BE2C (cell line): Measurements from ENCODE around the gene CALY.
A peak's percentile ranks its signal among the peaks of the same experiment; 100 is the strongest.

Experiments used
- DNase-seq: peaks from one replicate; pipeline ENCODE4 v3.0.0-alpha.2; 2020
- H3K27me3 ChIP-seq: fragments of 250-450 bp; sonication (Bioruptor Pico); 2 replicates; pipeline ENCODE4 v1.5.1; 2020; ENCODE audit warnings: mild to moderate bottlenecking
- H3K36me3 ChIP-seq: fragments of 250-450 bp; sonication (Bioruptor Pico); 2 replicates; pipeline ENCODE4 v1.5.1; 2020; ENCODE audit warnings: mild to moderate bottlenecking
- H3K4me1 ChIP-seq: fragments of 250-450 bp; sonication (Bioruptor Pico); 2 replicates; pipeline ENCODE4 v1.5.1; 2020
- H3K4me3 ChIP-seq: 2 replicates; pipeline ENCODE4 v1.5.1; 2011; ENCODE audit warnings: low read depth, low read length
- H3K9me3 ChIP-seq: fragments of 250-450 bp; sonication (Bioruptor Pico); 2 replicates; pipeline ENCODE4 v1.5.1; 2020
- CTCF ChIP-seq: IDR thresholded peaks from 2 replicates; pipeline ENCODE4 v1.5.1; 2012; ENCODE audit warnings: mild to moderate bottlenecking, low read depth, low read length

The CALY gene

GRCh38 chr10:133278577-133279265 is 58.0 kb downstream of the CALY start:
- Histone ChIP-seq H3K4me3 (no peak overlapping the region), H3K4me1 (peaks cover 3% of the 10 kb centered on the region; the same call in 1 of the 2 replicates), H3K9me3 (no peaks in the 10 kb centered on the region), H3K36me3 (peaks cover 3% of the 10 kb centered on the region), H3K27me3 (peaks cover 18% of the 10 kb centered on the region)
- no peak for TF ChIP-seq CTCF
- peak; percentile 55 for DNase-seq

- Histone ChIP-seq H3K27me3 (peaks cover 18% of the 10 kb centered on the region), H3K9me3 (no peaks in the 10 kb centered on the region), H3K4me3 (no peak overlapping the region), H3K4me1 (peaks cover 3% of the 10 kb centered on the region; the same call in 1 of the 2 replicates), H3K36me3 (peaks cover 3% of the 10 kb centered on the region)
- DNase-seq = no peak
- no peak for TF ChIP-seq CTCF
These were observed 58.6 kb downstream of the CALY start for GRCh38 chr10:133277993-133278576.

GRCh38 chr10:133277277-133277992 is 59.3 kb downstream of the CALY start:
- H3K4me3 ChIP-seq = no peak overlapping the region
- no peaks in the 10 kb centered on the region for H3K9me3 ChIP-seq
- H3K36me3 ChIP-seq = peaks cover 3% of the 10 kb centered on the region; the same call in 1 of the 2 replicates
- TF ChIP-seq CTCF = no peak
- peaks cover 18% of the 10 kb centered on the region for H3K27me3 ChIP-seq
- peaks cover 3% of the 10 kb centered on the region; the same call in 1 of the 2 replicates for H3K4me1 ChIP-seq
- DNase-seq = no peak

GRCh38 chr10:133276435-133277201 is 60.1 kb downstream of the CALY start, which contains the start of gene ADAM8:
TSS of gene ADAM8 (minus strand) at chr10:133276868. CDS start at chr10:133276817, 51 bp downstream.
- Histone ChIP-seq H3K4me1 (peaks cover 3% of the 10 kb centered on the region; the same call in 1 of the 2 replicates), H3K9me3 (no peaks in the 10 kb centered on the region), H3K4me3 (no peak within 1 kb of the TSS), H3K36me3 (peaks cover 3% of the 10 kb centered on the region; the same call in 1 of the 2 replicates), H3K27me3 (peaks cover 18% of the 10 kb centered on the region)
- peak; percentile 54 for DNase-seq
- TF ChIP-seq CTCF = no peak

- Histone ChIP-seq H3K4me3 (no peak overlapping the region), H3K4me1 (peaks cover 3% of the 10 kb centered on the region; the same call in 1 of the 2 replicates), H3K36me3 (peaks cover 3% of the 10 kb centered on the region; the same call in 1 of the 2 replicates), H3K9me3 (no peaks in the 10 kb centered on the region), H3K27me3 (peaks cover 18% of the 10 kb centered on the region)
- no peak for DNase-seq
- no peak for TF ChIP-seq CTCF
These were observed 60.6 kb downstream of the CALY start for GRCh38 chr10:133276100-133276434.
